Sigmoid colon (tissue), 7 donors: ENCODE data around the gene SOAT2. TPM values are rescaled to one million over a fixed set of nuclear protein-coding genes. Genes with fewer than 3 reads are reported as not detected.
"Not testable (repeated sequence)": the region's sequence is repeated elsewhere in the genome, so short reads cannot be mapped to it uniquely, and the experiment has no call there.

Source experiments
- DNase-seq: peaks from one replicate; pipeline ENCODE4 v3.0.0-alpha.2; 2019
- H3K27ac ChIP-seq, 4 donors: fragments of 200-600 bp; sonication (generic); one replicate each; pipeline ENCODE4 v1.5.1; 2016 to 2019; ENCODE audit warnings: mild to moderate bottlenecking in 1 of 4
- H3K27me3 ChIP-seq, 3 donors: fragments of 200-600 bp; sonication (generic); one replicate each; pipeline ENCODE4 v1.5.1; 2019; ENCODE audit warnings: mild to moderate bottlenecking in 1 of 3
- H3K36me3 ChIP-seq, 4 donors: fragments of 200-600 bp; sonication (generic); one replicate each; pipeline ENCODE4 v1.5.1; 2016 to 2019
- H3K4me1 ChIP-seq, 4 donors: fragments of 200-600 bp; sonication (generic); one replicate each; pipeline ENCODE4 v1.5.1; 2017 to 2019
- H3K4me3 ChIP-seq, 4 donors: fragments of 200-600 bp; sonication (generic); one replicate each; pipeline ENCODE4 v1.5.1; 2017 to 2019; ENCODE audit warnings: mild to moderate bottlenecking in 2 of 4, moderate library complexity in 1 of 4
- H3K9me3 ChIP-seq, 4 donors: fragments of 200-600 bp in 3 of 4; sonication (generic) in 3 of 4; one replicate each; pipeline versions ENCODE4 v1.5.1 to v1.6.1; 2013 to 2019
- CTCF ChIP-seq, 4 experiments: fragments of 450-650 bp in 3 of 4; fragments of 200-600 bp in 1 of 4; IDR thresholded peaks; one replicate each; pipeline ENCODE4 v1.5.1; 2016 to 2019; ENCODE audit warnings: antibody characterized with exemption in 4 of 4, mild to moderate bottlenecking in 3 of 4, moderate library complexity in 2 of 4
- EP300 ChIP-seq, 4 donors: sonication (generic); formaldehyde crosslinking; IDR thresholded peaks; one replicate each; pipeline ENCODE4 v1.6.1; 2017; ENCODE audit warnings: antibody characterized with exemption in 4 of 4
- POLR2A ChIP-seq, 2 donors: fragments of 450-650 bp; IDR thresholded peaks; one replicate each; pipeline ENCODE4 v1.6.1; 2016; ENCODE audit warnings: antibody characterized with exemption in 2 of 2, mild to moderate bottlenecking in 2 of 2, moderate library complexity in 2 of 2
- POLR2AphosphoS5 ChIP-seq, 4 donors: sonication (generic); formaldehyde crosslinking; IDR thresholded peaks; one replicate each; pipeline ENCODE4 v1.6.1; 2017; ENCODE audit warnings: antibody characterized with exemption in 4 of 4
- WGBS, 2 donors: extraction: QIAGEN DNeasy Blood & Tissue Kit; methylation state at CpG; one replicate each; pipeline ENCODE4 v1.1.7; 2013; 5-methylcytosine and 5-hydroxymethylcytosine counted together
- intact Hi-C: fragments of 100-400 bp; cut with DNase I; formaldehyde crosslinking; loops from one replicate; pipeline ENCODE4 v1.15.1; 2023
- polyA plus RNA-seq, 3 donors: library from polyadenylated mRNA; stranded (reverse); fragments of 200-250 nt; gene quantifications; one replicate each; pipeline ENCODE4 v1.2.3, GENCODE V29; 2013
- total RNA-seq, 4 donors: library from RNA; depleted of rRNA; stranded (reverse); fragments of >200 nt; gene quantifications; one replicate each; pipeline ENCODE4 v1.1.0, GENCODE V29; 2016
- donor health status: healthy with polysubstance abuse.
- donor health status: Bipolar disorder and iron deficiency.
- donor health status: healthy.

Gene SOAT2
- total and polyA plus RNA-seq, 7 donors, result 0.09 to 0.55 (median 0.41) TPM; not detected in 4

GRCh38 chr12:53101931-53102781 lies 1.1 kb upstream of the SOAT2 start:
- Histone ChIP-seq H3K27me3 (no peaks in the 10 kb centered on the region), H3K27ac (no peak overlapping the region), H3K4me3 (no peak overlapping the region), H3K4me1 (peaks cover 0 to 32% (median 25%) of the 10 kb centered on the region in 4 donors), H3K36me3 (peaks cover 0 to 8% (median 0%) of the 10 kb centered on the region in 4 donors), H3K9me3 (no peaks in the 10 kb centered on the region)
- 86 to 90% methylated on average over 12 of the region's 12 CpGs for WGBS, 2 donors
- TF ChIP-seq EP300 (IDR thresholded peaks at IDR 0.05), result no peak
- no peak for TF ChIP-seq CTCF (IDR thresholded peaks at IDR 0.05)
- no peak for TF ChIP-seq POLR2A (IDR thresholded peaks at IDR 0.05)
- no peak for TF ChIP-seq POLR2AphosphoS5 (IDR thresholded peaks at IDR 0.05)
- DNase-seq, result peak; percentile 57
- intact Hi-C loops, result no loop called here

GRCh38 chr12:53103860-53104305 lies 597 bp downstream of the SOAT2 start:
- H3K9me3 ChIP-seq, result no peaks in the 10 kb centered on the region
- DNase-seq, result no peak
- WGBS, 2 donors, result 41 to 76% methylated on average over 3 of the region's 3 CpGs
- H3K4me1 ChIP-seq, result peaks cover 0 to 17% (median 11%) of the 10 kb centered on the region in 4 donors
- no peak overlapping the region for H3K27ac ChIP-seq
- intact Hi-C loops, result no loop called here
- peaks cover 0 to 8% (median 0%) of the 10 kb centered on the region in 4 donors for H3K36me3 ChIP-seq
- H3K4me3 ChIP-seq, result no peak overlapping the region
- TF ChIP-seq POLR2A (IDR thresholded peaks at IDR 0.05) (no peak), POLR2AphosphoS5 (IDR thresholded peaks at IDR 0.05) (no peak), EP300 (IDR thresholded peaks at IDR 0.05) (no peak), CTCF (IDR thresholded peaks at IDR 0.05) (no peak)
- no peaks in the 10 kb centered on the region for H3K27me3 ChIP-seq

- WGBS, 2 donors, result 94% methylated on average over 8 of the region's 8 CpGs
- Histone ChIP-seq H3K27ac (no peak overlapping the region), H3K27me3 (no peaks in the 10 kb centered on the region), H3K9me3 (no peaks in the 10 kb centered on the region), H3K4me3 (no peak overlapping the region), H3K36me3 (peaks cover 0 to 8% (median 0%) of the 10 kb centered on the region in 4 donors), H3K4me1 (peaks cover 0 to 11% (median 4%) of the 10 kb centered on the region in 4 donors)
- TF ChIP-seq POLR2A (IDR thresholded peaks at IDR 0.05) (no peak), EP300 (IDR thresholded peaks at IDR 0.05) (no peak), POLR2AphosphoS5 (IDR thresholded peaks at IDR 0.05) (no peak), CTCF (IDR thresholded peaks at IDR 0.05) (no peak)
- DNase-seq, result no peak
- intact Hi-C loops, result no loop called here
These were observed 2.0 kb downstream of the SOAT2 start for GRCh38 chr12:53105256-53105655.

GRCh38 chr12:53105712-53106439 lies 2.6 kb downstream of the SOAT2 start:
- Histone ChIP-seq H3K9me3 (no peaks in the 10 kb centered on the region), H3K36me3 (peaks cover 0 to 6% (median 0%) of the 10 kb centered on the region in 4 donors), H3K4me3 (no peak overlapping the region), H3K27ac (no peak overlapping the region), H3K27me3 (no peaks in the 10 kb centered on the region), H3K4me1 (peaks cover 0 to 11% (median 4%) of the 10 kb centered on the region in 4 donors)
- no peak for DNase-seq
- TF ChIP-seq POLR2AphosphoS5 (IDR thresholded peaks at IDR 0.05), result no peak
- no peak for TF ChIP-seq POLR2A (IDR thresholded peaks at IDR 0.05)
- WGBS, 2 donors, result 94 to 95% methylated on average over 7 of the region's 7 CpGs
- intact Hi-C loops, result no loop called here

GRCh38 chr12:53107122-53107521 lies 3.8 kb downstream of the SOAT2 start:
- 67 to 70% methylated on average over 7 of the region's 7 CpGs for WGBS, 2 donors
- TF ChIP-seq CTCF (IDR thresholded peaks at IDR 0.05) (no peak), EP300 (IDR thresholded peaks at IDR 0.05) (no peak), POLR2A (IDR thresholded peaks at IDR 0.05) (no peak), POLR2AphosphoS5 (IDR thresholded peaks at IDR 0.05) (no peak)
- intact Hi-C loops, result no loop called here

GRCh38 chr12:53112431-53112830 lies 9.1 kb downstream of the SOAT2 start:
- H3K27ac ChIP-seq, H3K27me3 ChIP-seq, intact Hi-C loops, DNase-seq, H3K9me3 ChIP-seq, H3K4me3 ChIP-seq, H3K36me3 ChIP-seq: not testable (repeated sequence)
- H3K4me1 ChIP-seq, result peaks cover 0 to 11% (median 4%) of the 10 kb centered on the region in 4 donors
- WGBS, 2 donors, result 94 to 95% methylated on average over 7 of the region's 7 CpGs

More at GRCh38 chr12:53107122-53107521, 3.8 kb downstream of the SOAT2 start:
- peaks cover 0 to 11% (median 4%) of the 10 kb centered on the region in 4 donors for H3K4me1 ChIP-seq
- no peaks in the 10 kb centered on the region for H3K27me3 ChIP-seq
- no peak overlapping the region for H3K4me3 ChIP-seq
- no peak overlapping the region for H3K27ac ChIP-seq
- no peak for DNase-seq
- no peaks in the 10 kb centered on the region for H3K36me3 ChIP-seq
- no peaks in the 10 kb centered on the region for H3K9me3 ChIP-seq
